Peyer's patch (tissue), 4 donors: Measurements from ENCODE around the gene GSTP1.

Experiments used
- CTCF ChIP-seq, 6 experiments: fragments of 450-650 bp in 4 of 6; fragments of 200-600 bp in 2 of 6; sonication (generic) in 1 of 6; IDR thresholded peaks; one replicate each; pipeline ENCODE4 v1.5.1; 2017 to 2019; ENCODE audit warnings: antibody characterized with exemption in 6 of 6, mild to moderate bottlenecking in 3 of 6, moderate library complexity in 1 of 6
- POLR2A ChIP-seq, 2 donors: fragments of 450-650 bp; IDR thresholded peaks; one replicate each; pipeline ENCODE4 v1.5.1; 2017; ENCODE audit warnings: antibody characterized with exemption in 2 of 2, mild to moderate bottlenecking in 2 of 2, moderate library complexity in 2 of 2

- TF ChIP-seq POLR2A (IDR thresholded peaks at IDR 0.05), result no peak
- TF ChIP-seq CTCF (IDR thresholded peaks at IDR 0.05), result no peak
Observed at GRCh38 chr11:67548555-67549110, 35.0 kb upstream of the GSTP1 start.
